Measurements from ENCODE around the gene SH3RF3.

DNA sequence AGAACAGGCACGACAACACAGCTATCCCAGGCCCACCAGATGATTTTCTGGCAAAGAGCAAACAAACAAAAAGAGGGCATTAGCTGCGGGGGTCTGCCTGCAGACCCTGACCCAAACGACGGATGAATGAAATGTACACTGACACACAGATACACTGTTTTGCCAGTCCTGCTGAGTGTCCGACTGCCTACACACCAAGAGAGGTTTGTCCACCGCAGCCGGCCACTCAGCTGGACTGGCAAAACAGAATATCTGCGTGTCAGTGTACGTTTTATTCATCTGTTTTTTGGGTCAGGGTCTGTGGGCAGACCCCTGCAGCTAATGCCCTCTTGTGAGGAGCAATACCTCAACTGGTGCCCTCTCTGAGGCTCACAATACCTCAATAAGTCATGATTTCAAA is 10.7 kb upstream of the SH3RF3 start:
- no peak for TF ChIP-seq POLR2A (IDR thresholded peaks at IDR 0.05)
- TF ChIP-seq, protein P1, sequence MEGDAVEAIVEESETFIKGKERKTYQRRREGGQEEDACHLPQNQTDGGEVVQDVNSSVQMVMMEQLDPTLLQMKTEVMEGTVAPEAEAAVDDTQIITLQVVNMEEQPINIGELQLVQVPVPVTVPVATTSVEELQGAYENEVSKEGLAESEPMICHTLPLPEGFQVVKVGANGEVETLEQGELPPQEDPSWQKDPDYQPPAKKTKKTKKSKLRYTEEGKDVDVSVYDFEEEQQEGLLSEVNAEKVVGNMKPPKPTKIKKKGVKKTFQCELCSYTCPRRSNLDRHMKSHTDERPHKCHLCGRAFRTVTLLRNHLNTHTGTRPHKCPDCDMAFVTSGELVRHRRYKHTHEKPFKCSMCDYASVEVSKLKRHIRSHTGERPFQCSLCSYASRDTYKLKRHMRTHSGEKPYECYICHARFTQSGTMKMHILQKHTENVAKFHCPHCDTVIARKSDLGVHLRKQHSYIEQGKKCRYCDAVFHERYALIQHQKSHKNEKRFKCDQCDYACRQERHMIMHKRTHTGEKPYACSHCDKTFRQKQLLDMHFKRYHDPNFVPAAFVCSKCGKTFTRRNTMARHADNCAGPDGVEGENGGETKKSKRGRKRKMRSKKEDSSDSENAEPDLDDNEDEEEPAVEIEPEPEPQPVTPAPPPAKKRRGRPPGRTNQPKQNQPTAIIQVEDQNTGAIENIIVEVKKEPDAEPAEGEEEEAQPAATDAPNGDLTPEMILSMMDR (IDR thresholded peaks at IDR 0.05): no peak
